Measurements from ENCODE around the gene BDP1. TPM values are rescaled to one million over a fixed set of nuclear protein-coding genes. Genes with fewer than 3 reads are reported as not detected.
"Not testable (repeated sequence)": the region's sequence is repeated elsewhere in the genome, so short reads cannot be mapped to it uniquely, and the experiment has no call there.

BDP1 gene
- total RNA-seq, 1 experiment from 2014 or later = 22.0 TPM

GRCh38 chr5:71498756-71499155 is 43.3 kb downstream of the BDP1 start:
- H3K4me1 ChIP-seq (ENCODE audit: control insufficient read depth in 1 of 2, insufficient read depth in 2 of 2, low read length in 2 of 2); BruUV-seq (replicated peaks); POLR2A ChIA-PET; CTCF ChIA-PET; H3K27ac ChIP-seq (ENCODE audit: low read depth, low read length); H3K9me2 ChIP-seq (ENCODE audit: insufficient read depth); H3K9ac ChIP-seq (ENCODE audit: low read length); H2AFZ ChIP-seq (ENCODE audit: low read depth, low read length, poor library complexity, severe bottlenecking); intact Hi-C loops (cut with micrococcal nuclease); H3K9me3 ChIP-seq (ENCODE audit: control insufficient read depth in 1 of 2, insufficient read depth in 1 of 2, low read depth in 1 of 2, low read length in 2 of 2); DNase-seq (ENCODE audit: low read depth, low spot score); H4K20me1 ChIP-seq (ENCODE audit: insufficient read depth); H3K4me2 ChIP-seq (ENCODE audit: low read length); ATAC-seq; H3K27me3 ChIP-seq (ENCODE audit: insufficient read depth, low read length); H3K79me2 ChIP-seq (ENCODE audit: insufficient read depth, low read length); RAD21 ChIA-PET (ENCODE audit: low non-redundant PET in 1 of 2, low total read pairs in 2 of 2, uncharacterized antibody in 2 of 2, unreplicated experiment in 2 of 2); H3K4me3 ChIP-seq (replicated peaks in 1 of 2; ENCODE audit: low read depth in 1 of 2, low read length in 2 of 2): not testable (repeated sequence)
- peaks cover 30 to 38% of the 10 kb centered on the region in 2 experiments for H3K36me3 ChIP-seq (ENCODE audit: control insufficient read depth in 1 of 2, insufficient read depth in 2 of 2, low read length in 2 of 2)

GRCh38 chr5:71503536-71503935 is 48.1 kb downstream of the BDP1 start:
- TF ChIP-seq RAD21 (IDR thresholded peaks at IDR 0.05; ENCODE audit: low read depth) (no peak), ZNF274 (IDR thresholded peaks at IDR 0.05; ENCODE audit: low read depth, low read length) (no peak), ZFX (IDR thresholded peaks at IDR 0.05) (no peak), EZH2 (IDR thresholded peaks at IDR 0.05) (no peak), FOSL1 (IDR thresholded peaks at IDR 0.05; ENCODE audit: low read depth) (no peak), REST (IDR thresholded peaks at IDR 0.05; ENCODE audit: low read depth) (no peak), EGR1 (IDR thresholded peaks at IDR 0.05; ENCODE audit: low read depth) (no peak), CEBPB (IDR thresholded peaks at IDR 0.05; ENCODE audit: low read depth) (no peak), CBX3 (IDR thresholded peaks at IDR 0.05; ENCODE audit: low read depth) (no peak), YY1 (IDR thresholded peaks at IDR 0.05; ENCODE audit: extremely low read depth, insufficient replicate concordance, low read depth, low read length) (no peak)
- Histone ChIP-seq H3K36me3 (ENCODE audit: control insufficient read depth in 1 of 2, insufficient read depth in 2 of 2, low read length in 2 of 2) (peaks cover 27 to 29% of the 10 kb centered on the region in 2 experiments), H3K27me3 (ENCODE audit: insufficient read depth, low read length) (no peaks in the 10 kb centered on the region), H3K9me2 (ENCODE audit: insufficient read depth) (no peaks in the 10 kb centered on the region), H3K9me3 (ENCODE audit: control insufficient read depth in 1 of 2, insufficient read depth in 1 of 2, low read depth in 1 of 2, low read length in 2 of 2) (no peaks in the 10 kb centered on the region), H2AFZ (ENCODE audit: low read depth, low read length, poor library complexity, severe bottlenecking) (no peak overlapping the region), H3K4me1 (ENCODE audit: control insufficient read depth in 1 of 2, insufficient read depth in 2 of 2, low read length in 2 of 2) (no peaks in the 10 kb centered on the region), H4K20me1 (ENCODE audit: insufficient read depth) (no peaks in the 10 kb centered on the region; the same call in 1 of the 2 replicates), H3K4me2 (ENCODE audit: low read length) (no peak overlapping the region), H3K4me3 (replicated peaks in 1 of 2; ENCODE audit: low read depth in 1 of 2, low read length in 2 of 2) (no peak overlapping the region), H3K79me2 (ENCODE audit: insufficient read depth, low read length) (0 out of 2 replicates have a peak, but pooled peaks cover 5% of the 10 kb centered on the region), H3K27ac (ENCODE audit: low read depth, low read length) (no peak overlapping the region), H3K9ac (ENCODE audit: low read length) (no peak overlapping the region)
- intact Hi-C loops (cut with micrococcal nuclease) = loop anchor here (10.0 kb wide), 1 partner anchor 251 kb away; no protein-coding TSS in a partner anchor
- DNase-seq (ENCODE audit: low read depth, low spot score) = no peak
- CTCF ChIA-PET = interaction anchor here (2.0 kb wide), 1 partner anchor 28 kb away, joined by 5 read pairs; no protein-coding TSS in a partner anchor
- POLR2A ChIA-PET = no interaction called here
- RAD21 ChIA-PET (ENCODE audit: low non-redundant PET in 1 of 2, low total read pairs in 2 of 2, uncharacterized antibody in 2 of 2, unreplicated experiment in 2 of 2) = no interaction called here
- BruUV-seq (replicated peaks) = no TSS peak
- no peak for ATAC-seq
